Lung (tissue), 16 donors: Measurements from ENCODE around the gene OR2G3. TPM values are rescaled to one million over a fixed set of nuclear protein-coding genes. Genes with fewer than 3 reads are reported as not detected.

Experiments used
- ATAC-seq: fragments of 200-7000 bp; cut with Tn5 transposase; one replicate; pipeline ENCODE4 v1.9.1; 2020; ENCODE audit warnings: moderate number of reproducible peaks; ENCODE audit not compliant: insufficient read depth, low FRiP score
- DNase-seq, 3 donors: peaks; one replicate each; pipeline ENCODE4 v3.0.0-alpha.2; 2013 to 2017
- H3K27ac ChIP-seq, 2 donors: one replicate each; pipeline ENCODE4 v1.5.1; 2013; ENCODE audit warnings: mild to moderate bottlenecking in 2 of 2, moderate library complexity in 2 of 2, control low read depth in 1 of 2, inconsistent platforms in 1 of 2, low read depth in 1 of 2, low read length in 1 of 2
- H3K27me3 ChIP-seq, 3 donors: one replicate each; pipeline ENCODE4 v1.5.1; 2013; ENCODE audit warnings: low read length in 2 of 3; ENCODE audit not compliant: control insufficient read depth in 3 of 3, insufficient read depth in 3 of 3
- H3K36me3 ChIP-seq, 4 donors: one replicate each; pipeline ENCODE4 v1.5.1; 2013; ENCODE audit warnings: low read length in 4 of 4, mild to moderate bottlenecking in 1 of 4, moderate library complexity in 1 of 4; ENCODE audit not compliant: control insufficient read depth in 4 of 4, insufficient read depth in 4 of 4
- H3K4me1 ChIP-seq, 5 donors: one replicate each; pipeline ENCODE4 v1.5.1; 2013; ENCODE audit warnings: low read length in 5 of 5, mild to moderate bottlenecking in 2 of 5, moderate library complexity in 1 of 5; ENCODE audit not compliant: control insufficient read depth in 5 of 5, insufficient read depth in 5 of 5
- H3K4me3 ChIP-seq: one replicate; pipeline ENCODE4 v1.5.1; 2013; ENCODE audit warnings: mild to moderate bottlenecking, control low read depth, moderate library complexity
- H3K9ac ChIP-seq, 2 donors: one replicate each; pipeline ENCODE4 v1.5.1; 2013; ENCODE audit warnings: low read length in 2 of 2, control low read depth in 1 of 2; ENCODE audit not compliant: insufficient read depth in 1 of 2
- H3K9me3 ChIP-seq, 4 donors: one replicate each; pipeline ENCODE4 v1.5.1; 2013; ENCODE audit warnings: low read length in 3 of 4, mild to moderate bottlenecking in 1 of 4, moderate library complexity in 1 of 4; ENCODE audit not compliant: control insufficient read depth in 4 of 4, insufficient read depth in 3 of 4
- CTCF ChIP-seq: IDR thresholded peaks from 2 replicates; pipeline ENCODE4 v1.5.1; 2012; ENCODE audit warnings: mild to moderate bottlenecking; ENCODE audit errors: control extremely low read depth, extremely low read depth
- WGBS, 2 donors: extraction: QIAGEN DNeasy Blood & Tissue Kit; methylation state at CpG; one replicate each; pipeline ENCODE4 v1.1.7; 2013; 5-methylcytosine and 5-hydroxymethylcytosine counted together
- long read RNA-seq, 5 donors: transcript quantifications; one replicate each; lab custom pipeline, GENCODE V29; 2026
- polyA plus RNA-seq, 2 donors: library from polyadenylated mRNA; stranded (reverse); fragments of 200-250 nt; gene quantifications; one replicate each; pipeline ENCODE4 v1.2.1, GENCODE V29; 2013
- total RNA-seq, 2 donors: library from RNA; depleted of rRNA in 1 of 2; stranded (reverse); fragments of >200 nt in 1 of 2; gene quantifications; one replicate each; pipeline ENCODE4 v1.2.1, GENCODE V29; 2014 to 2021
- donor health status: control.
- donor health status: control.
- donor health status: Bipolar disorder and iron deficiency.
- donor health status: healthy.
- donor health status: DM: yes; HTN: yes; CAD: no.

The OR2G3 gene
- not detected for total RNA-seq
- not detected for polyA plus RNA-seq
- long read RNA-seq, donor 1 = 0 reads
- long read RNA-seq, donor 2 = 0 reads
- long read RNA-seq, donor 3 = 0 reads
- long read RNA-seq, donor 4 = 0 reads
- long read RNA-seq, donor 5 = 0 reads

GRCh38 chr1:247605286-247605685 is at the start of gene OR2G3:
OR2G3 (plus strand) TSS chr1:247605586; CDS start chr1:247605586, 0 bp downstream.
- TF ChIP-seq CTCF = no peak
- Histone ChIP-seq H3K9me3 (peaks cover 0 to 6% (median 0%) of the 10 kb centered on the region in 4 donors), H3K9ac (no peak within 1 kb of the TSS), H3K4me3 (no peak within 1 kb of the TSS), H3K27me3 (no peaks in the 10 kb centered on the region), H3K27ac (no peak within 1 kb of the TSS), H3K36me3 (no peaks in the 10 kb centered on the region), H3K4me1 (no peaks in the 10 kb centered on the region)
- 78 to 81% methylated on average over 2 of the region's 2 CpGs for WGBS, 2 donors
- DNase-seq (no peak), ATAC-seq (no peak)

GRCh38 chr1:247557926-247558674 is 47.3 kb upstream of the OR2G3 start:
- WGBS, 2 donors = 83 to 93% methylated on average over 2 of the region's 2 CpGs
- no peak overlapping the region for H3K27ac ChIP-seq
- H3K4me3 ChIP-seq = no peak overlapping the region
- ATAC-seq (no peak), DNase-seq (no peak)
- no peaks in the 10 kb centered on the region for H3K4me1 ChIP-seq
- H3K9me3 ChIP-seq = no peaks in the 10 kb centered on the region
- no peak for TF ChIP-seq CTCF
- no peaks in the 10 kb centered on the region for H3K27me3 ChIP-seq
- H3K9ac ChIP-seq = no peak overlapping the region
- H3K36me3 ChIP-seq = no peaks in the 10 kb centered on the region

GRCh38 chr1:247561711-247562110 is 43.7 kb upstream of the OR2G3 start:
- 69 to 80% methylated on average over 10 of the region's 10 CpGs for WGBS, 2 donors
- Histone ChIP-seq H3K27ac (no peak overlapping the region), H3K27me3 (no peaks in the 10 kb centered on the region), H3K9ac (no peak overlapping the region), H3K4me3 (no peak overlapping the region), H3K4me1 (no peaks in the 10 kb centered on the region), H3K9me3 (no peaks in the 10 kb centered on the region), H3K36me3 (no peaks in the 10 kb centered on the region)
- TF ChIP-seq CTCF = no peak
- no peak for DNase-seq
- no peak for ATAC-seq
